ENCODE measurements around the gene MPP2. TPM values are rescaled to one million over a fixed set of nuclear protein-coding genes. Genes with fewer than 3 reads are reported as not detected.

Gene MPP2
- total RNA-seq, 4 donors from 2014 or later = 2.3 to 2.7 (median 2.5) TPM

DNA sequence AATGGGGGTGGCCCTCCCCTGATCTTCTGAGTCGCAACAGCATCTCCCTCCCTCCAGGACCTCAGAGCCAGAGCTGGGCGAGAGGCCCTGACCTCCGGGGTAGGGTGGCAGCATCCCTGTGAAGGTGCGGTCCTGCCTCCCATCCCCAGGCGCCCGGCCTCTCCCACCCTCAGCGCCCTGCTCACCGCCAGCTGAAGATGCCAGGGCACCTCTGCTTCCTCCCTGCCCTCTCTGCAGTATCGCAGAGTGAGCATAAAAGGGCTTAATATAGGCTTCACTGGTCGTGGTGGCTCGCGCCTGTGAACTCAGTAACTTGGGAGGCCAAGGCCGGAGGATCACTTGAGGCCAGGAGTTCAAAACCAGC is 10.7 kb upstream of the MPP2 start:
- Histone ChIP-seq H3K27me3 (peaks cover 13% of the 10 kb centered on the region), H3K4me3 (peak overlapping the region; percentile 36), H3K4me1 (peaks cover 5% of the 10 kb centered on the region), H3K27ac (no peak overlapping the region), H3K9me3 (no peaks in the 10 kb centered on the region), H3K36me3 (no peaks in the 10 kb centered on the region)
- TF ChIP-seq EP300 (IDR thresholded peaks at IDR 0.05) = no peak
- no peak for TF ChIP-seq POLR2AphosphoS5 (IDR thresholded peaks at IDR 0.05)
- no peak for TF ChIP-seq POLR2A (IDR thresholded peaks at IDR 0.05)
- TF ChIP-seq, protein P1, sequence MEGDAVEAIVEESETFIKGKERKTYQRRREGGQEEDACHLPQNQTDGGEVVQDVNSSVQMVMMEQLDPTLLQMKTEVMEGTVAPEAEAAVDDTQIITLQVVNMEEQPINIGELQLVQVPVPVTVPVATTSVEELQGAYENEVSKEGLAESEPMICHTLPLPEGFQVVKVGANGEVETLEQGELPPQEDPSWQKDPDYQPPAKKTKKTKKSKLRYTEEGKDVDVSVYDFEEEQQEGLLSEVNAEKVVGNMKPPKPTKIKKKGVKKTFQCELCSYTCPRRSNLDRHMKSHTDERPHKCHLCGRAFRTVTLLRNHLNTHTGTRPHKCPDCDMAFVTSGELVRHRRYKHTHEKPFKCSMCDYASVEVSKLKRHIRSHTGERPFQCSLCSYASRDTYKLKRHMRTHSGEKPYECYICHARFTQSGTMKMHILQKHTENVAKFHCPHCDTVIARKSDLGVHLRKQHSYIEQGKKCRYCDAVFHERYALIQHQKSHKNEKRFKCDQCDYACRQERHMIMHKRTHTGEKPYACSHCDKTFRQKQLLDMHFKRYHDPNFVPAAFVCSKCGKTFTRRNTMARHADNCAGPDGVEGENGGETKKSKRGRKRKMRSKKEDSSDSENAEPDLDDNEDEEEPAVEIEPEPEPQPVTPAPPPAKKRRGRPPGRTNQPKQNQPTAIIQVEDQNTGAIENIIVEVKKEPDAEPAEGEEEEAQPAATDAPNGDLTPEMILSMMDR (IDR thresholded peaks at IDR 0.05) = no peak
- no peak for DNase-seq (ENCODE audit: low spot score in 2 of 2)
- WGBS = 60% methylated on average over 9 of the region's 13 CpGs

DNA sequence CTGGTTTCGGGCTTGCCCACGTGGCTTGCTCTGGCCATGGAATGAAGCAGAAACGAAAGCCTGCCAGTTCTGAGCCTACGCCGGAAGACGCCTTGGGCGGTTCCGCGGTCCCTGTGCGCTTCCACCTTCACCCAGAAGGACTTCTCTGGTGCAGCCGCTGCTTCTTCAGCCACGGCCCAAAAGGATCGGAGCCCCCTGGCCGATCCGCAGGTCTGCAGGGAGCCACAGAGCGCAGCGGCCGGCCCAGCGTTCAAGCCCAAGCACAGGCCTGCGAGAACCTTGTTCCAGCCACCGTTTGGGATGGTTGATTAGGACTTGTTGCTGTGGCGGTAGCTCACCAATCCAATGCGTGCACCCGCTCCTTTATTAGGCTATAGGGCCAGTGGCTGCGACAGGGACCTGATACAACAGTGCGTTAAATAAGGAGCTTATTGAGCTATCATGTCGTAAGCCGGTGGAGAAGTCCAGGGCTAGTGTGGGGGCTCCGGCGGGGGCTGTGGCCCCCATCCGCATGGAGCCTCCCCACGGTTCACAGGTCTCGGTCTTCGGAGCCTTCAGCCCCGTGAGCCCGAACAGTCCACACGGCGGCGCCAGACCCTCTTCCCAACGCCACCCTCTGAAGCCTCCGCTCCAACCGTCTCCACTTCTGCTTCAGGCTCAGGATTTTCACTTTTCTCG is 10.2 kb upstream of the MPP2 start:
- Histone ChIP-seq H3K9me3 (no peaks in the 10 kb centered on the region), H3K36me3 (no peaks in the 10 kb centered on the region), H3K4me1 (peaks cover 5% of the 10 kb centered on the region), H3K27ac (no peak overlapping the region), H3K4me3 (peak overlapping the region; percentile 36), H3K27me3 (peaks cover 13% of the 10 kb centered on the region)
- DNase-seq (ENCODE audit: low spot score in 2 of 2) = no peak
- no peak for TF ChIP-seq POLR2AphosphoS5 (IDR thresholded peaks at IDR 0.05)
- TF ChIP-seq POLR2A (IDR thresholded peaks at IDR 0.05) = no peak
- TF ChIP-seq, protein P1 (IDR thresholded peaks at IDR 0.05) = peak in 1 of 2 donors; percentile 49
- no peak for TF ChIP-seq EP300 (IDR thresholded peaks at IDR 0.05)
- WGBS = 25% methylated on average over 30 of the region's 43 CpGs

DNA sequence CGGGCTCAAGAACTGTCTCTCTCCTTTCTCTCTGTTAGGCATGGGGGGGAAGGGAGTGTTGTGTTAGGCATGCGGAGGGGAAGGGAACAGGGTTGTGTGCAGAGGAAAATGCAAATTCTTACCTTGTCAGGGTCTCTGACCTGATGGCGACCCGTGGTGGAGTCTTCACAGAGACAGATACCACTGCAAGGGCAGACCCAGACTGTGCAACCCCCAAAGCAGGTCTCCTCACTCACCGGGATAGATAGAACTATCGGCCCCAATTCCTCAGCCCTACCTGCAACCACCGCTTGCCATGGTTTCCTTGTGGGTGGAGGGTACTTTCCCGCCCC is 9.6 kb upstream of the MPP2 start:
- no peaks in the 10 kb centered on the region for H3K36me3 ChIP-seq
- H3K4me3 ChIP-seq = peak overlapping the region; percentile 36
- peaks cover 11% of the 10 kb centered on the region for H3K27me3 ChIP-seq
- 69% methylated on average over 8 of the region's 8 CpGs for WGBS
- H3K4me1 ChIP-seq = peaks cover 5% of the 10 kb centered on the region
- no peak for DNase-seq (ENCODE audit: low spot score in 2 of 2)
- no peaks in the 10 kb centered on the region for H3K9me3 ChIP-seq
- no peak for TF ChIP-seq POLR2AphosphoS5 (IDR thresholded peaks at IDR 0.05)
- no peak for TF ChIP-seq POLR2A (IDR thresholded peaks at IDR 0.05)
- TF ChIP-seq, protein P1 (IDR thresholded peaks at IDR 0.05) = no peak
- TF ChIP-seq EP300 (IDR thresholded peaks at IDR 0.05) = no peak
- H3K27ac ChIP-seq = no peak overlapping the region

DNA sequence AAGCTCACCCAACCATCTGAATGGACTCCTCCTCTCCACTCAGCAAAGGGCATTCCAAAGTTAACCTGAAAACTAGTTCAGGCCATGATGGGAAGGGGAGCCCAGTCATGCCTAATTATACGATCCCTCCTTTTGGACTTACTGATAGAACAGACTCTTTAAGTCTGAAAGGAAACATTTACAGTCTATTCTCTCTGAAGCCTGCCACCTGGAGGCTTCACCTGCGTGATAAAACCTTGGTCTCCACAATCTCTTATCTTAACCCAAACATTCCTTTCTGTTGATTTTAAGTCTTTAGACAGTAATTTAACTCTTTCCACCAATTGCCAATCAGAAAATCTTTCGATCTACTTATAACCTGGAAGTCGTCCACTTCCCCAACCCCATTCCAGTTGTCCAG is 9.0 kb upstream of the MPP2 start:
- H3K36me3 ChIP-seq = no peaks in the 10 kb centered on the region
- no peak overlapping the region for H3K27ac ChIP-seq
- TF ChIP-seq EP300 (IDR thresholded peaks at IDR 0.05) (no peak), POLR2AphosphoS5 (IDR thresholded peaks at IDR 0.05) (no peak), POLR2A (IDR thresholded peaks at IDR 0.05) (no peak)
- TF ChIP-seq, protein P1 (IDR thresholded peaks at IDR 0.05) = no peak
- H3K27me3 ChIP-seq = peaks cover 10% of the 10 kb centered on the region
- no peak for DNase-seq (ENCODE audit: low spot score in 2 of 2)
- WGBS = 94% methylated on average over 4 of the region's 4 CpGs
- H3K9me3 ChIP-seq = no peaks in the 10 kb centered on the region
- H3K4me3 ChIP-seq = no peak overlapping the region
- H3K4me1 ChIP-seq = peaks cover 5% of the 10 kb centered on the region

GRCh38 chr17:43915559-43915958 is 8.2 kb upstream of the MPP2 start:
- TF ChIP-seq EP300 (IDR thresholded peaks at IDR 0.05) = no peak
- TF ChIP-seq, protein P1 (IDR thresholded peaks at IDR 0.05) = no peak
- no peak for TF ChIP-seq POLR2A (IDR thresholded peaks at IDR 0.05)
- no peak for TF ChIP-seq POLR2AphosphoS5 (IDR thresholded peaks at IDR 0.05)
- Histone ChIP-seq H3K4me1 (peaks cover 5% of the 10 kb centered on the region), H3K4me3 (no peak overlapping the region), H3K27ac (no peak overlapping the region), H3K36me3 (no peaks in the 10 kb centered on the region), H3K27me3 (peaks cover 4% of the 10 kb centered on the region), H3K9me3 (no peaks in the 10 kb centered on the region)
- 74% methylated on average over 3 of the region's 3 CpGs for WGBS
- DNase-seq (ENCODE audit: low spot score in 2 of 2) = no peak
